NK-92 treated with Interleukin-12 subunit alpha and Interleukin-12 subunit beta, amount 100 ng/mL, for 24 hours (cell line): ENCODE data around the gene LRRK1.

ENCODE experiments used
- DNase-seq: peaks from one replicate; lab custom pipeline; 2025; lab: John Stamatoyannopoulos, UW

The LRRK1 gene

DNA sequence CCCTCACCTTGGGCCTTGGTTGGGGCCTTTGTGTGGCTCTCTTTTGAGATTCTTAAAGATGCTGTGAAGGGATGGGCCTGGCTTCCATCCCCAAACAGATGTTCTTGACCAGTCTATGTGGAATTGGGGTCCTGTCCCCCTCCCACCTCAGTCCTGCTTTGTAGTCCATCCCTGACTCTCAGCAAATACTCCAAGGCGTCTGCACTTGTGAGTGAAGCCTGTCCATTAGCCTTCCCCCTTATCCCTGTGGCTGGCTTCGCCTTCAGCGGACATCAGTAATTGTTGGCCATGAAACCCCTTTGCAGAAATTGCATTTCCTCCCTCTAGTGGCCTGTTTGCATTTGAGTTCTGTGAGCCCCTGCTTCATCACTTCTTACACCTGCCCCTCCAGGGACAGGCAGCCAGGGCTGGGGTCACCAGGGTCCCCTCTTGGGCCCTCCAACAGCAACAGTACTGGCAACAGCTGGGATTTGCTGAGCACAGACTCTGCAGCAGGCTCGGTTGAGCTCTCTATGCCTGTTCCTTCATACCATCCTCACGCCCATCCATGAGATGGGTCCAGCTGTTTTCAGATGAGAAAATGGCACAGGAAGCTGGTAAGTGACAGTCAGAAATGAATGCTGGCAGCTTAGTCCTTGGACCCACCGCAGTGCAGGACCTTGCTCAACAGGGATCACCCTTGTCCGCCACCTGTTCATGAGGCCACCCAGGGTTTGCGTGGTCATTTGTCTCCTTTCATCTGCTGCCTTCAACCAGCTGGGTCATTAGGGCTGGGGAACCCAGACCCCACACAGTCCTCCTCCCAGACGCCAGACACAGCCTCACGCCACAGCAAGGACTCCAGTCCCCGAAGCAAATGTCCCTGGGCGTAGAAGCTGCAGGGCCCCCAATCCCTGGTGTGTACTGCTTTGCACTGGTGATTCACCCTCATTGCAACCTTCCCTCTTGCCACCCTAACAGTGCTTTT lies 8.9 kb upstream of the LRRK1 start:
- DNase-seq: no peak

DNA sequence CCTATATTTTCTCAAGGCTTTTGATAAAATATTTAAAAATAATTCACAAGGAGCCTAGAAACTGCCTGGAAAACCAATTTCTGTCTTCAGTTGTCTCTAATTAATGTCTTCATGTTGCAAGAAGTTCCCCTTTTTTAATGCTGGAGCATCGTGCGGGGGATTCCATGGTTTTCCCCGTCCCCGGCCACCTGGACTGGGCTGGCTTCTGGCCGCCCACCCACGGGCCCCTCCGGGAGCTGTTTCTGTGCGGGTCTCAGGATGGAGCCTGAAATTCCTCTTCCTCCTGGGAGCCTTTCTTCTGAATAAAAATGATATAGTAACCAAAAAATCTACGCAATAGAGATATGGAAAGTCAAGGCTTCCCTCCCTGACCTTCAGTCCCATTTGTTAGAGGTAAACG lies 8.1 kb upstream of the LRRK1 start:
- no peak for DNase-seq

DNA sequence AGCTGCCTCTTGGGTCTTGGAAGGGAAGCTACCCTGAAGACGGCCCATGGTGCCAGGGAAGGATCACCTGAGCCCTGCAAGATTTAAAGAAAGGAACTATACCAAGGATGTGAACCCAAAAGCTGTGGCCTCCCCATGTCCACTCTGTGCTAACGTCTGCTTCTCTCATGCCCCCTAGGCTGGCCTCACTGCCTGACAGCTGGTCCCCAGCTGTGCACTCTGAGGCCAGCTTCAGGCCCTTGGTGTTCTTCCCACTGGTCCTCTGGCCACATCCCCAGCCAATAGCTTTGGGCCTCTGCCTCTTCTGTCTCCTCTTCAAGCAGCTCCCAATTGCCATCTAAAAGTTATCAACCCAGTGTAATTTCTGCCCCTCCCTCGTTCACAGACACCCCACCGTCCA lies 5.2 kb upstream of the LRRK1 start:
- DNase-seq: no peak

DNA sequence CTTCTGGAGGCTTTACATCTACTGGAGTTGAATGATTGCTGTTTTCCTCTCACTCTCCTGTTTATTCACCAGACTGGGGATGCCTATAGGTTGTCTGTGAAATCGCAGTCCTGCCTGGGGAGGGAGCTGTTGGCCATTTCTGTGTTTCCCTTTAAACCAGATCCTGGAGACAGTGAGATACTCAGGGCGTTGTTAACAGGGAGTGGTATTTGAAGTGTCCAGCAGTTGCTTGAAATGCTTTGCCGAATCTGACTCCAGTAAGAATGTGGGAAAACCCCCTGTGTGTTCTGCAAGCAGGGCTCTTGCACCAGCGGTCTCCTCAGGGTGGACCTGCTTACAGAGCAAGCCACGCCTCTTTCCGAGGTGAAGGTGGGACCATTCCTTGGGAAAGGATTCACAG lies 4.3 kb upstream of the LRRK1 start:
- no peak for DNase-seq

DNA sequence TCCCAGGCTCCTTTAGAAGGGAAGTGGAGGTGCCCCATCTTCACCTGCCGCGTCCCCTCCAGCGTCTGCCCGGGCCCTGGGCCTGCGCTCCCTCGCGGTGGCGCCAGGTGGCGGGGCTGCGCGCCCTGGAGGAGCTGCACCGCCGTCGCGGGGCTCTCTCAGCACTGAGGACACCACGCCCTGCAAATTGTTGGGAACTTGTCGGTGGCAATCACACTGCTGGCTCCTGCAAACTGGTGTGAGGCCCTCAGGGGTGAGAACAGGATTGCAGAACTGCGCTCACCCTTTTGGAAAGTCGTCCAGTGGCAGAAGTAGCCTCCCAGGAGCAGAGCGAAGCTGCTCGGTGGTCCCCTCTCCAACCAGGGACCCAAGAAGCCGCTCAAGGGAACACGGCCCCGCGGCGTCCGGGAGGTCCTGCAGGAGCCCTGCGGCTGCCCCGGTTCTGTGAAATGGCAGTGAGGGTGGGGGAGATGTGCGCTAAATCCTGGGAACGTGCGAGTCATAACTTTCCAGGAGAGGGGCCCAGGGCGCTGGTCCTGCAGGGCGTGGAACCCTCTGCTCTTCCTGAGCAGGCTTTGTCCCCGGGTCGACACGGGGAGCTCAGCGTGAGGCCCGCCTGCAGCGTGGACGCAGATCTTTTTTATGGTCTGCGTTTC lies 995 bp upstream of the LRRK1 start:
- no peak for DNase-seq

DNA sequence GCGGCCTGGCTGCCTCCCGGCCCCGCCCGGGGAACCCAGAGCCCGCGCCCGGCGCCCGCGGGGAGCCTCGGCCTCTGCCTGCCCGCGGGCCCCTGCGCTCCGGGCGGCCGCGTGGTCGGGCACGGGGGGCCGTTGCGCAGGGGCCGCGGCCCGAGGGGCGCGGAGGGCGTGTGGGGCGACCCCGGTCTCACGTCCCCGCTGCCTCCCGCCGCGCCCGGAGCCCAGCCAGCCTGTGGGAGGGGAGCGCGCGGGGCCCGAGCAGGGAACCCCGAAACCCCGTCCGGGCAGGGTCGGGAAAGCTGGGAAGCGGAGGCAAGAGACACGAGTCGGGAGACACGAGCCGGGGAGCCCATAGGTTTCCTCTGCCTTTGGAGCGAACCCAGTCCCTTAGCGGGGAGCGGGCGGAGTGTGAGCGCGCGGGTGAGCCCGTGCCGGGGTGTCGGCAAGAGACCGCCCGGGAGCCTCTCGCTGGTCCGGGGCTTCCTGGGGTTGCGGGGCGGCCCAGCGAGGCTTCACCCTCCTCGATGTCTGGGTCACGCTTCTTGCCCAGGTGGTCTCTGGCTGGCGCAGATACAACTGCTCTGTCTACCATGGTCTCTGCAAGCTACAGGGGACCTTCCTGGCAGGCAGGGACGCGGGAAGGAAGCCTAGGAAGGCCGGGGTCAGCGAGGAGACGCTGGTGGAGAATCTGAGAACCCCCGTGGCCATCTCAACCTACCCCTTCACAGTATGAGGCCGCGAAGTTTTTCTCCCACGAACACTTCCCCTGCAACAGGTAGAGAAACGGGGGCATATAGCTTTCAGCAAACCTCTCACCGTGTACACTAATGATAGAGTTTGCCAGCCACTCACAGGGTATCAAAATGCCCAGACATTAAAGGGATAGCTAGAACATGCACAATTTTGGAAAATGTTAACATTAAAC lies 586 bp downstream of the LRRK1 start:
- DNase-seq: no peak

DNA sequence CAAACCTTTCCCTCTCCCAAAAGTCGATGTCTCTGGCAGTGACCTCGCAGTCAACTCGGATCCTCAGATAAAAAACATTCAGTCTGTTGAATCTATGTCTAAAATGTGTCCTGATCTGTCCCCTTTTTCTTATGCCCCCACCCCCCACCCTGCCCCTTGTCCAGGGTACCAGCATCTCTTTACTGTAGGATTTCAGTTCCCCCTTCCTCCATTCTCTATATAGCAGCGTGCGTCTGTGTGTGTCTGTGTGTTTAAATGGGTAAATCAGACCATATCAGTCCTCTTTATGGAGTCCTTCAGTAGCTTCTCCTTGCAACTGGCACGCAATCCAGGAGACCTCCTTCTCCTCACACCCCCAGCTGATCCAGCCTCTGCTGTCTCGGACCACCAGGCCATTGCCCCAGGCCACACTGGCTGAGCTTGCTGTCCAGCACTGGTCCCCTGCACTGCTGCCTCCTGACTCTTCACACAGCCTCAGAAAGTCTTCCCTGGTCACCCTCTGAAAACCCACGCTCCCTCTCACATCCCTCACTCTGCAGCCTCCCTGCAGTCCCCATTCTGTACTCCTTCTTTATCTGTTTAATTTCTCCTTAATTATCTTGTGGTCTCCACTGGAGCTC lies 1.5 kb downstream of the LRRK1 start:
- no peak for DNase-seq

DNA sequence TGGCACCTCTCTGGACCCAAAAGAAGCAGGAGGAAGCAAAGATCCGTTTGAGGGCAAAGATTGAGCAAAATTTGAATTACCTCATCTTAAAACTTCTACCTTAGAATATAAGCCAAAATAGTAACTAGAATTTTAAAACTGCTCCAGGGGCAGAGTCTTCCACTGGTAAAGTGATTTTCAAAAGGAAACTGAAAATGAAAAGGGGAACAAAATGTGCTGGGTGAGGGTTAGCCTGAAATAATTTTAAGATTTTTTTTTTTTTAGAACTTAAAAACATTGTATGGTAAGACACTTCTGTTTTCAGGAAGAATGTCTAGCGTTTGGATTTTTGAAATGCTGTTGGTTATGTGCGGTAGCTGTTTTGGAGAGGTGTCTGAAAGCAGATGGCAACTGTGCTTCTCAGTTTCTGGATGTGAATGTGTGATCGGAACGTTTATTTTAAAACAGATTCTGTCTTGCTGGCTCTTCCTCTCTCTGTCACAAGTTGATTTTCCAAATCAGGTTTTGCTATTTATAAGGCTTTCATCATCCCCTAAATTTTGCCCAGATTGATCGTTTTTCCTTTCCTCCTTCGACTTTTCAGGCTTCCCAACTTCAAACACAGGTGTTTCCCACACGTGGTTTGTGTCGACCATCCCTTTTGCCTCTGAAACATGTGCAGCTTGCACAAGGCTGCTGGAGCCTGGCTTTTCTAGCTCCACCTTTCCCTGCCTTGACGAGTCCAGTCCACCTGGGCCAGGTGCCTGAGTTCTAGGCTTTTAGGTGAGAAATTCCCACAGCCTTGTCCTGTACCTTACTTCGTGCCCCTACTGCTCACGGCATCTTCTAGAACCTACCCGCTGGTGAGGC lies 3.3 kb downstream of the LRRK1 start:
- DNase-seq: no peak

DNA sequence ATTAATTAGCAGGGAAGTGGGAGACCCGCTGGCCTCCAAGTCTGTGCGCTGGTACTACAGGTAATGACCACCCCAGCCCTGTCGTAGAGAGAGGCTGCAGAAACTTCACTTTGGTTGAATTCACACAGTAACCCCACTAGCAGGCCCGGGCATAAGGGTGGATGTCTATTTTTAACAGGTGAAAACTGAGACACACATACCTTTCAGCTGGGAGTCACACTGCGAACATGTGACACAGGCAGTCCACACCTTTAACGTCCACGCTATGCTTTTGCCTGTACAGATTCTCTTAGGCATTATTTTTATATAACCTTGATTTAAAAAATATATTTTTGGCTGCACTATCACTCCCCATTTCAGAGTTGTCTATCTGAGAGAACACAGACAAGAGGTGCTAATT lies 3.9 kb downstream of the LRRK1 start:
- DNase-seq: no peak

DNA sequence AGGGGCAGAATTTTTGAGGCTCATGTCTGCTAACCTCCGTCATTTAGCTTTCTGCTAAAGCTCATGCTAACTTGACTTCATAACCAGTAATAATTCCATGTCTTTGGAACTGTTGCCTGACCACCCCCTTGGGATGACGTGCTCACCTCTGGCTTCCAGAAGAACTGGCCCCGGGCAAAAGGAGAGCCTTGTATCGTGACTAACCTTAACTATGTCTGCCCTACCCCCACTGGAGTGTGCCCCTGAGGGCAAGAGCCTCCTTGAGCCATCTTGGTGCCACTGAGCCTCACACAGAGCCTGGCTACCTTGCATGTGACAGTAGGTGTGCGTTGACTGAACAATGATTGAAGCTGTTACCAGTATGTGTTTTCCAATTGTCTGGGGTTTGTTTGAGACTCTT lies 4.7 kb downstream of the LRRK1 start:
- no peak for DNase-seq

DNA sequence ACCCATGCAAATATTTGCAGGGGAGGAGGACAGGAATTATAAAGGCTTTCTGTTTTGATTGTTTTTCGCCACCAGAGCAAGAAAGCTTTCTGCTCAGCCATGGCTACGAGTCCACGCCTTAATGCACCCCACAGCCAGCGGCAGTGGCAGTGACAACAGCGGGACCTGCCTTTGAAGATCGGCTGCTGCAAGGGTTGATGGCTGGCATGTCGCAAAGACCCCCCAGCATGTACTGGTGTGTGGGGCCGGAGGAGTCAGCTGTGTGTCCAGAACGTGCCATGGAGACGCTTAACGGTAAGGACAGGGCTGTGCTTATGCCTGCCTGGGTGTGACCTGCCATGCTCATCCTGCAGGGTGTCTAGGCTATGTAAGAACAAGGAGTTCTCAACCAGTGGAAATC lies 5.3 kb downstream of the LRRK1 start:
- DNase-seq: no peak

DNA sequence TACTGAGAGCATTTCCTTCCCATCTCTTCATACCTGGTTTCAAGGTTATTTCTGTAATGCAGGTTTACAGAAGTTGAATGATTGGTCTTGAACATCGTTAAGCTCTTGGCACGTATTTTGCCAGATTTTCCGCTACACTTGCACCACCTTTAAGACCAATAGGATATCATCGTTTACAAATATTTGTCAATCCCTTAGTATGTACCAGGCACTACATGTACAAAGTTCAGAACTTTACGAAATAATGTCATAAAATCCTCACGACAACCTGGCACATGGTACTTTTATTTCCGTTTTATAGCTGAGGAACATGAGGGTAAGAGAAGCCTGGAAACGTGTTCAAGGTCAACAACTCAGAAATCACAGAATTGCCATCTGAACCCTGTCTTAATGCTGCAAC lies 6.3 kb downstream of the LRRK1 start:
- no peak for DNase-seq

DNA sequence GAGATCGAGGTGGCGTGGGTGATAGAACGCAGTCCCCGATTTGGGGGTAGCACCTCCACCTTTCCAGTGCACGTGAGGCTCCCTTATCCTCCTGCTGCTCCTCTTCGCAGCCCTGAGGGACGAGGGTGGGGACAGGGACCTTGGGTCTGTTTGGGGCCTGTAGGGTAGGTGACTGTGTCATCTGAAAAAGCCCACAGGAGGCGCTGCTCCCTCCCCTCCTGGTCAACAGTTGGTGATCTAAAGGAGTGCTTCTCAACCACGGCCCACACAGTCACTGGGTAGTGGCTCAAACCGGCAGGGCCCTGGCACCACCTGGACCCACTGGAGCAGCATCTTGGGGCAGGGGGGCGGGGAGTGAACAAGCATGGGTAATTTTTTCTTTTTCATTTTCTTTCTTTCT lies 7.1 kb downstream of the LRRK1 start:
- no peak for DNase-seq

DNA sequence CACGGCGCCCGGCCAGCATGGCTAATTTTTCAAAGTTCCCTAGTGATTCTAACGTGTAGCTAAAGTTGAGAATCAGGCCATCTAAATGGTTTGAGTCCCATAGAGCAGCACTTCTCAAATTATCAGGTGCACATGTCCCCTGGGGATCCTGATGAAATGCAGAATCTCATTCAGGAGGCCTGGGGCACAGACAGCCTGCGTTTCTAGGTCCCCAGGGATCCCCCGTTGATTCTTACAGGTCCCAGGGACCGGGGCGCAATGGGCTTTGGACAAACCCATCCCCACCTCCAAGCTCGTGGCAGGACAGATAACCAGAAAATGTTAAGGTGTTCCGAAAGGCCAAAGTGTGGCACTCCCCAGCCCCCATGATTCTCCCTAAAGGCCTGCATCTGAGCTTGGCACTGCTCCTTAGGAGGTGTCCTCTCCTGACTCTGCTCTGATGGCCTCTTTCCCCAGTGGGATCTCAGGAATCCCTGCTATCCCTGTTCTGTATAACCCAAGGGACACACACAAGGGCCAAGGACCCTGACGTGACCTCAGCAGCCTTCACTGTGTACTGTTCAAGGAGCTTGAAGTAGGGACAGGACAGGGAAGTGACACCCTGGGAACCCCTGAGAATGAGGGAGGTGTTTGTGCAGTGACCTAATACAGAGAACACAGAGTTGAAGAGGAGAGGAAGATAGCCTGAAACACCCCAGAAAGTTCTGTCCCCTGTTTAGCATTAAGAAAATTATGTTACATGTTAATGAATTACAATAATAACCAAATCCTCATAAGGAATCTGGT lies 8.0 kb downstream of the LRRK1 start:
- DNase-seq: no peak

DNA sequence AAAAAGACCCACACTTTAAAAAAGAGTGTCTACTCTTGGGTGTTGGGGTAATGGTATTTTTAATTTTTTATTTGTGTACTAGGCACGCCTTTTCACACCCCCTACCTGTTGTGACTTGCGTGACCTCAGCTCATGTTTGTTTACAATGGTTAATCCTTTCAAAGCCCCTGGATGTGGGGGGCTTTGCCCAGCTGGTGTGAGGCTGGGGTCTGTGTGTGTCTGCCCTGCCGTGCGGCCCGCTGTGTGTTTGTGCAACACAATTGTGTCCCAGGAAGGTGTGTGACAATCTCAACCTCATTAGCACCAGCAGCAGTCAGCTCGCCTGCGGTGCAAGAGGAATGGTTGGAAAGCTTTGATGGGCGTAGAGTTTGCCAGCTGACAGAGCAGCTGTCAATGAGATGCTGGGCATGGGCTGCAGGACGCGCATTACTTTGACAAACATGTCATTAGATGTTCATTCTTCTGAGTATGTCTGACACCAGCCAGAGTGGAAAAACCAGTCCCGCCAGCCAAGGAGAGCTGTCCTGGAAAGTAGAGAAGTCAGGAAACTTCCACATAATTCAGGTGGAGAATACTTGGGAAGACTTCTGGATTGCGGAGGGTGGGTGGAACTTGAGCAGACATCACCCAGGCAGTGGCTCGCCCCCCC lies 9.6 kb downstream of the LRRK1 start:
- no peak for DNase-seq

DNA sequence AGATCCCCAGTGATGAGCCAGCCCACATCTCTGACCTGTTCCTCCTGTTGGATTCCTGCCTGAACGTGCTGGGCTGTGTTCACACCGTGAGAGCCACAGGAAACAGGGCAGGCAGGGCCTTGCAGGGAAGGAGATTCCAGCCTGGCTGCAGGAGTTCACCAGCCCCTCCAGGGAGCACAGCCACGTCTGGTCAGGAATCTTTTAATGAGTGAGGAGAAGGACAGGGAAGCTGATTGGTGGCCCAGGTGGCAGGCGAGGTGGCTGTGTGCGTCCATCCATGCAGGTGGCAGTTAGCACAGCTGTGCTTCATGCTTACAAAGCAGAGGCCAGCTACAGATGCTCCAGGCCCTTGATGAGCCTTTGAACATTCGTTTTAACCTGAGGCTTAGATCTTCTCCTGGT lies 10.5 kb downstream of the LRRK1 start:
- DNase-seq: no peak

DNA sequence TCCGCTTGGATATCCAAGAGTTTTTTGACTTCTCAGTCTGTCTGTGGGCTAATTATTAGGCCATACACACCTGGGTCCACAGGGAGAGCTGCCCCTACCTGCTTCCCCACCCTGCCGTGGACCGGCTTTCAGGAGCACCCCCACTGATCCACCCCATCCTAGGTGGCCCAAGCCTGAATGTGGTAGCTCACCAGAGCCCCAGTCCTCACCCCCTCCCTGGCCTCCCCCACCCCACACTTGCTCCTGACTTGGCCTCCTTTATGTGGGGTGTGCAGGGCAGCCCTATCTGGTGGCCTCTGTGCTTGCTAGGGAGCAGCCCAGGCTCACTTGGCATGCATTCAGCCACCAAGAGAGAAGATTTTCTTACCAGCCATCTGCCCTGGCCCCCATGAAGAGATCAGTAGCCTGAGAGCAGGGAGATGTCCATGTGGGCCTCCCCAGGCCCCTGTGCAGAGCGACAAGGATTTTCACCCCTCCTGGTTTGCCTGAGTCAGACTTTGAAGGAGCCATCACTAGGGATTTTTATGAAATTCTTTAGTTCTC lies 11.2 kb downstream of the LRRK1 start:
- DNase-seq: no peak

DNA sequence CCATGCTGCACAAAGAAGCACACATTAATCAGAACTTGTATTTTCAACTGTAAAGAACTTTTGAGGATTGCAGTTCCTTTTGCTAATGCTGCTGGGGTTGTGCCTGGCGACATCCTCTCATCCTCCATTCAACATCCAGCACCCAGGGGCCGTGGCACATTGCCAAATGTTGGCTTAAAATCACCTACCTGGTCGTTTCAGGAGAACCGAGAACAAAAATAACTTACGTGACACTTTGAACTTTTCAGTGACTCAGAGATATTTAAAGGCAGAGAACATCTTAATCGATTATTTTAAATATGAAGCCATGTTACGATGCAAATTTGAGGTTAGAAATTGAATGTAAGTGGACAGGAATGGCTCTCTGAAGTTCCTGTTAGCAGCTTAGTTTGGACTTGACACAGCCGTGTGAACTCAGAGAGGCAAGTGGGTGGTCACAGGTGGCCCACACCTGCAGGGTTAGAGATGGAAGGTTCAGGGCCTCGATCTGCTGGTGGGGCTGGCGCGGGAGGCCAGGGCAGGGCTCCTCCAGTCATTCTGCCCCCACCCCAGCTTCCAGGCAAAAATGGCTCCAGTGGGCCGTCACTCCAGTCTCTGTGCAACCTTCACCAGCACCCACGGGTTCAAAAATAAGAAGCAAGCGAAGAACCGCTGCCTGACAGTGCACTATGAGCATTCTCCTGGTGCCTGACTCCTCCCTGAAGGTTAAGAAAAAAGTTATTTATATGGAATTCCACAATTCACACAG lies 12.2 kb downstream of the LRRK1 start:
- no peak for DNase-seq
